H1 (cell line): ENCODE measurements around the gene IRF3. TPM values are rescaled to one million over a fixed set of nuclear protein-coding genes. Genes with fewer than 3 reads are reported as not detected.

Experiments
- CTCF ChIA-PET: fragments of 300-600 bp; sonication (Branson Sonifier 250); formaldehyde crosslinking; loops from one replicate; lab custom pipeline; 2021; ENCODE audit not compliant: partially characterized antibody; lab: Charles Lee
- POLR2A ChIA-PET: fragments of 300-600 bp; sonication (Branson Sonifier 250); formaldehyde crosslinking; loops from one replicate; lab custom pipeline; 2021; ENCODE audit warnings: inconsistent platforms; ENCODE audit not compliant: partially characterized antibody; lab: Charles Lee
- DNase-seq, 2 experiments: peaks; one replicate each; pipeline versions ENCODE4 v3.0.0 to v3.0.0-alpha.2; 2010 to 2022; ENCODE audit warnings: low spot score in 2 of 2, low read depth in 1 of 2, mixed read lengths in 1 of 2
- FAIRE-seq: peaks from 2 replicates; lab custom pipeline; 2011; peaks lifted over from hg19 to GRCh38; lab: Jason Lieb, UNC
- H2AFZ ChIP-seq: 2 replicates; pipeline ENCODE4 v1.8.1; 2012; ENCODE audit warnings: low read length, inconsistent platforms
- H2AK5ac ChIP-seq: 2 replicates; pipeline ENCODE4 v1.6.1; 2013; ENCODE audit warnings: low read depth, low read length
- H2BK120ac ChIP-seq: replicated peaks from 2 replicates; pipeline ENCODE3; 2013; ENCODE audit warnings: low read depth, low read length, inconsistent platforms
- H2BK12ac ChIP-seq: 2 replicates; pipeline ENCODE4 v1.6.1; 2013; ENCODE audit warnings: low read depth, low read length
- H2BK15ac ChIP-seq: 2 replicates; pipeline ENCODE4 v1.6.1; 2013; ENCODE audit warnings: low read length
- H2BK20ac ChIP-seq: 2 replicates; pipeline ENCODE4 v1.6.1; 2013; ENCODE audit warnings: low read length
- H2BK5ac ChIP-seq: 2 replicates; pipeline ENCODE4 v1.6.1; 2013; ENCODE audit warnings: low read depth, low read length
- H3K14ac ChIP-seq: 2 replicates; pipeline ENCODE4 v1.6.1; 2013; ENCODE audit warnings: inconsistent platforms; ENCODE audit not compliant: insufficient read length
- H3K18ac ChIP-seq: 2 replicates; pipeline ENCODE4 v1.6.1; 2013; ENCODE audit warnings: low read length; ENCODE audit errors: extremely low read depth
- H3K23ac ChIP-seq: 2 replicates; pipeline ENCODE4 v1.6.1; 2013; ENCODE audit warnings: inconsistent platforms; ENCODE audit not compliant: insufficient read length
- H3K23me2 ChIP-seq: 2 replicates; pipeline ENCODE4 v1.6.1; 2013; ENCODE audit warnings: low read depth, low read length
- H3K27ac ChIP-seq: 2 replicates; pipeline ENCODE4 v1.6.1; 2011; ENCODE audit warnings: low read depth, low read length, inconsistent platforms
- H3K27me3 ChIP-seq, 4 experiments: replicated peaks in 1 of 4; 1 replicate in 1 of 4; 2 replicates in 3 of 4; pipeline versions ENCODE4 v1.6.1 to v1.8.1; 2011 to 2013; ENCODE audit warnings: low read length in 3 of 4, mild to moderate bottlenecking in 3 of 4, inconsistent platforms in 2 of 4, mixed read lengths in 2 of 4, moderate library complexity in 1 of 4; ENCODE audit not compliant: control insufficient read depth in 3 of 4, insufficient read depth in 3 of 4; ENCODE audit errors: extremely low read depth in 1 of 4
- H3K36me3 ChIP-seq, 4 experiments: 2 replicates each; pipeline versions ENCODE4 v1.6.1 to v1.8.1; 2011 to 2013; ENCODE audit warnings: mild to moderate bottlenecking in 4 of 4, low read length in 3 of 4, moderate library complexity in 2 of 4, control low read depth in 1 of 4, inconsistent platforms in 1 of 4; ENCODE audit not compliant: insufficient read depth in 4 of 4, control insufficient read depth in 2 of 4
- H3K4ac ChIP-seq: replicated peaks from 2 replicates; pipeline ENCODE3; 2013; ENCODE audit warnings: low read length, low read depth, mixed read lengths, inconsistent platforms; ENCODE audit not compliant: insufficient read length
- H3K4me1 ChIP-seq, 4 experiments: replicated peaks in 1 of 4; 1 replicate in 1 of 4; 2 replicates in 3 of 4; pipeline versions ENCODE4 v1.6.1 to v1.8.1; 2011 to 2013; ENCODE audit warnings: low read length in 3 of 4, inconsistent platforms in 2 of 4, mixed read lengths in 1 of 4; ENCODE audit not compliant: insufficient read depth in 4 of 4, control insufficient read depth in 3 of 4
- H3K4me2 ChIP-seq, 2 experiments: 2 replicates each; pipeline versions ENCODE4 v1.6.1 to v1.8.1; 2011 to 2013; ENCODE audit warnings: low read depth in 2 of 2, low read length in 2 of 2, control low read depth in 1 of 2, inconsistent platforms in 1 of 2, mild to moderate bottlenecking in 1 of 2; ENCODE audit not compliant: insufficient read depth in 1 of 2
- H3K4me3 ChIP-seq, 4 experiments: fragments of 200-600, 300-600 bp in 1 of 4; sonication (generic), shearing (Covaris generic), sonication (Bioruptor Twin) in 1 of 4; 2 replicates each; pipeline versions ENCODE4 v1.5.1 to v1.8.1; 2011 to 2016; ENCODE audit warnings: low read length in 4 of 4, low read depth in 3 of 4, control low read depth in 2 of 4, inconsistent platforms in 2 of 4, mild to moderate bottlenecking in 2 of 4, mixed read lengths in 1 of 4, moderate library complexity in 1 of 4; ENCODE audit not compliant: insufficient read depth in 2 of 4; ENCODE audit errors: extremely low read depth in 1 of 4
- H3K56ac ChIP-seq: replicated peaks from 2 replicates; pipeline ENCODE3; 2013; ENCODE audit warnings: low read depth, mild to moderate bottlenecking, mixed read lengths, low read length, inconsistent platforms; ENCODE audit not compliant: insufficient read length
- H3K79me1 ChIP-seq: 2 replicates; pipeline ENCODE4 v1.6.1; 2013; ENCODE audit warnings: low read depth, low read length, control low read depth
- H3K79me2 ChIP-seq, 2 experiments: 2 replicates each; pipeline versions ENCODE4 v1.6.1 to v1.8.1; 2012 to 2013; ENCODE audit warnings: low read length in 2 of 2, mild to moderate bottlenecking in 2 of 2, inconsistent platforms in 1 of 2; ENCODE audit not compliant: insufficient read depth in 2 of 2, control insufficient read depth in 1 of 2
- H3K9ac ChIP-seq, 4 experiments: replicated peaks in 1 of 4; 1 replicate in 1 of 4; 2 replicates in 3 of 4; pipeline versions ENCODE4 v1.6.1 to v1.8.1; 2011 to 2013; ENCODE audit warnings: low read depth in 3 of 4, low read length in 3 of 4, control low read depth in 2 of 4, mild to moderate bottlenecking in 2 of 4, moderate library complexity in 2 of 4, inconsistent platforms in 1 of 4; ENCODE audit errors: extremely low read depth in 1 of 4
- H3K9me3 ChIP-seq, 2 experiments: 2 replicates each; pipeline versions ENCODE4 v1.6.1 to v1.8.1; 2012 to 2013; ENCODE audit warnings: mild to moderate bottlenecking in 2 of 2, moderate library complexity in 2 of 2, control low read depth in 1 of 2, inconsistent platforms in 1 of 2, low read depth in 1 of 2, low read length in 1 of 2, mixed read lengths in 1 of 2; ENCODE audit not compliant: insufficient read depth in 2 of 2
- H4K20me1 ChIP-seq, 2 experiments: replicated peaks in 1 of 2; 2 replicates each; pipeline versions ENCODE3 to v1.8.1; 2011 to 2013; ENCODE audit warnings: inconsistent platforms in 2 of 2, low read length in 2 of 2, mild to moderate bottlenecking in 1 of 2; ENCODE audit not compliant: insufficient read depth in 2 of 2, control insufficient read depth in 1 of 2
- H4K5ac ChIP-seq: 2 replicates; pipeline ENCODE4 v1.6.1; 2013; ENCODE audit warnings: low read length, low read depth, mixed read lengths, inconsistent platforms; ENCODE audit not compliant: insufficient read length
- H4K8ac ChIP-seq: 2 replicates; pipeline ENCODE4 v1.8.0; 2013; ENCODE audit warnings: mild to moderate bottlenecking, moderate library complexity, low read length, inconsistent platforms; ENCODE audit not compliant: insufficient read depth; ENCODE audit errors: extremely low read depth
- H4K91ac ChIP-seq: replicated peaks from 2 replicates; pipeline ENCODE3; 2013; ENCODE audit warnings: low read length, mixed read lengths, inconsistent platforms; ENCODE audit not compliant: insufficient read length
- CBX5 ChIP-seq: fragments of 300-800, 300-1000 bp; sonication (generic); IDR thresholded peaks from 2 replicates; pipeline ENCODE4 v1.7.1; 2016; ENCODE audit warnings: antibody characterized with exemption, low read length, low read depth
- GTF2F1 ChIP-seq: IDR thresholded peaks from 2 replicates; pipeline ENCODE4 v1.6.1; 2012; ENCODE audit warnings: low read depth, low read length, improper control_type of control experiment, borderline replicate concordance
- WGBS, 2 experiments: shearing (Covaris generic) in 1 of 2; methylation state at CpG; one replicate each; pipeline versions ENCODE4 v1.1.6 to v1.1.7; 2013 to 2015; ENCODE audit warnings: low lambda C conversion rate in 2 of 2, mixed read lengths in 2 of 2, inconsistent platforms in 1 of 2, low coverage in 1 of 2, missing lambda C conversion rate in 1 of 2; ENCODE audit not compliant: insufficient replicate concordance in 2 of 2, insufficient coverage in 1 of 2, insufficient read length in 1 of 2; ENCODE audit errors: extremely low coverage in 1 of 2, missing lambda C conversion rate in 1 of 2; 5-methylcytosine and 5-hydroxymethylcytosine counted together
- polyA plus RNA-seq, 7 experiments: library from polyadenylated mRNA; depleted of rRNA in 3 of 7; stranded (reverse) in 5 of 7; unstranded in 2 of 7; fragments of >200 nt in 5 of 7; fragments of 200-250 nt in 2 of 7; gene quantifications; 1 replicate in 5 of 7; 2 replicates in 1 of 7; 4 replicates in 1 of 7; pipeline versions ENCODE4 v1.2.1 to v1.2.3, GENCODE V29; 2011 to 2013; ENCODE audit warnings: missing spikeins in 2 of 7, mixed read lengths in 2 of 7
- total RNA-seq: library from RNA; stranded (reverse); fragmentation: NEBNext Ultra II Directional; extraction: Animal tissue kit (Norgen Biotek cat#: 25700); gene quantifications from 2 replicates; pipeline ENCODE4 v1.2.1, GENCODE V29; 2021

IRF3 gene
- total and polyA plus RNA-seq, 2 of the 8 experiments (the other 6 are each of a cell fraction or from before 2014, with no cell fraction given): 103 to 114 TPM

- ChIA-PET POLR2A (interaction anchor here (1.1 to 50.7 kb wide), 8 partner anchors 8 to 117 kb away, joined by 3 to 840 read pairs (median 5); partner anchors contain the start of genes CPT1C, NOSIP, PRMT1 and PRR12), CTCF (interaction anchor here (1.0 to 1.8 kb wide), 7 partner anchors 20 to 111 kb away, joined by 4 to 6 read pairs (median 4); no protein-coding TSS in a partner anchor)
- H4K20me1 ChIP-seq: peaks cover 12 to 21% of the 10 kb centered on the region in 2 experiments
- H3K4me1 ChIP-seq: no peaks in the 10 kb centered on the region
- no peak overlapping the region for H4K8ac ChIP-seq
- H2BK15ac ChIP-seq: no peak overlapping the region
- H3K27ac ChIP-seq: no peak overlapping the region
- no peak overlapping the region for H2BK5ac ChIP-seq
- no peak overlapping the region for H3K56ac ChIP-seq
- H2BK20ac ChIP-seq: no peak overlapping the region
- H4K5ac ChIP-seq: no peak overlapping the region
- no peak overlapping the region for H3K4ac ChIP-seq
- 94% methylated on average over 7 of the region's 7 CpGs; no CpG with 5 or more reads in 1 of the 2 experiments for WGBS, 2 experiments
- H3K36me3 ChIP-seq: peaks cover 20 to 63% (median 41%) of the 10 kb centered on the region in 4 experiments
- DNase-seq (no peak), FAIRE-seq (no peak)
- TF ChIP-seq GTF2F1 (no peak), CBX5 (no peak)
- peaks cover 0 to 22% of the 10 kb centered on the region in 2 experiments; a peak in 2 of 4 replicates for H3K79me2 ChIP-seq
- H3K4me3 ChIP-seq: no peak overlapping the region
- no peak overlapping the region for H3K4me2 ChIP-seq
- H2BK12ac ChIP-seq: no peak overlapping the region
- H3K23ac ChIP-seq: no peak overlapping the region
- H2BK120ac ChIP-seq: no peak overlapping the region
- H4K91ac ChIP-seq: no peak overlapping the region
- H2AK5ac ChIP-seq: no peak overlapping the region
- no peaks in the 10 kb centered on the region for H3K27me3 ChIP-seq
- H3K18ac ChIP-seq: no peak overlapping the region
- H3K14ac ChIP-seq: no peak overlapping the region
- H2AFZ ChIP-seq: no peak overlapping the region
- no peaks in the 10 kb centered on the region for H3K23me2 ChIP-seq
- peaks cover 9% of the 10 kb centered on the region for H3K79me1 ChIP-seq
- H3K9ac ChIP-seq: no peak overlapping the region
- H3K9me3 ChIP-seq: no peaks in the 10 kb centered on the region
Observed at GRCh38 chr19:49616532-49616931, 49.1 kb downstream of the IRF3 start.
